IPS-11a (cell line): ENCODE measurements around the gene TES.
"Not testable (repeated sequence)": the region's sequence is repeated elsewhere in the genome, so short reads cannot be mapped to it uniquely, and the experiment has no call there.

Source experiments
- H3K4me3 ChIP-seq: one replicate; pipeline ENCODE4 v1.5.1; 2013; ENCODE audit warnings: low read depth, low read length, control low read depth

The TES gene

GRCh38 chr7:116241291-116241690 lies 31.0 kb downstream of the TES start:
- no peak overlapping the region for H3K4me3 ChIP-seq

GRCh38 chr7:116242178-116242577 lies 31.8 kb downstream of the TES start:
- H3K4me3 ChIP-seq: no peak overlapping the region

GRCh38 chr7:116242759-116243158 lies 32.4 kb downstream of the TES start:
- no peak overlapping the region for H3K4me3 ChIP-seq

DNA sequence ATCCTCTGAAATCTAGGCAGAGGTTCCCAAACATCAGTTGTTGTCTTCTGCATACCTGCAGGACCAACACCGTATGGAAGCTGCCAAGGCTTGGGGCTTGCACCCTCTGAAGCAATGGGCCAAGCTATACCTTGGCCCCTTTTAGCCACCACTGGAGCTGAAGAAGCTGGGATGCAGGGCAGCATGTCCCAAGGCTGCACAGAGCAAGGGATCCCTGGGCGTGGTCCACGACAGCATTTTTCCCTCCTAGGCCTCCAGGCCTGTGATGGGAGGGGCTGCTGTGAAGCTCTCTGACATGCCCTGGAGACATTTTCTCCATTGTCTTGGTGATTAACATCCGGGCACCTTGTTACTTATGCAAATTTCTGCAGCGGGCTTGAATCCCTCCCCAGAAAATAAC lies 34.5 kb downstream of the TES start:
- H3K4me3 ChIP-seq: not testable (repeated sequence)

DNA sequence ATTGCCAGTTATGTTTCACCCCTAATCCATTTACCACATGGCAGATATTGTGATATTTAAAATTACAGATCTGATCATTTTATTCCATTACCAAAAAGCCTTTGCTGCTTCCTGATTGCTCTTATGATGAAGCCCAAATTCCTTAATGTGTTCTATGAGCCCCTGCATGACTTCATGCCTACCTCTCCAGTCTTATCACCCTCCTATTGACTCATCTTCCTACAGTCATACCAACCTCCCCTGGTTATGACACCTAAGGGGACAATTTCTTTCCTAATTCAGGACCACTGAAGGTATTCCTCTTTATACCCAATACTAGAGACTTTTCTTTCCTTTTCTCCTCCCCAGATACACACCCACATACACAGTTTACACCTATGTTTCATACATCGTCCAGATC lies 36.0 kb downstream of the TES start:
- no peak overlapping the region for H3K4me3 ChIP-seq

DNA sequence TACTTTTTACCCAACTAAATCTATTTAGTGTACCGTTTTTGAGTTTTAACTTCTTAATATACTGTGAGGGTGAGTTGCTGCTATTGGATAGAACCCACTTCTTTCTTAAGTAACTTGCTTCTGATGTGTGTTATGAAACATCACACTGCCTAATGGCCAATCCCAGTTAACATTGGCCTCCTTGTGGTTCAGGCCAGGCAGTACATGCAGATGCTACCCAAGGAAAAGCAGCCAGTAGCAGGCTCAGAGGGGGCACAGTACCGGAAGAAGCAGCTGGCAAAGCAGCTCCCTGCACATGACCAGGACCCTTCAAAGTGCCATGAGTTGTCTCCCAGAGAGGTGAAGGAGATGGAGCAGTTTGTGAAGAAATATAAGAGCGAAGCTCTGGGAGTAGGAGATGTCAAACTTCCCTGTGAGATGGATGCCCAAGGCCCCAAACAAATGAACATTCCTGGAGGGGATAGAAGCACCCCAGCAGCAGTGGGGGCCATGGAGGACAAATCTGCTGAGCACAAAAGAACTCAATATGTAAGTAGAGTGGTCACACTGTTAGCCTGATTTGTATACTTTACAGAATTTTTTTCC lies 39.7 kb downstream of the TES start:
- H3K4me3 ChIP-seq: no peak overlapping the region

- no peak overlapping the region for H3K4me3 ChIP-seq
Observed at GRCh38 chr7:116251675-116252074, 41.3 kb downstream of the TES start.

GRCh38 chr7:116252249-116252648 lies 41.9 kb downstream of the TES start:
- no peak overlapping the region for H3K4me3 ChIP-seq

DNA sequence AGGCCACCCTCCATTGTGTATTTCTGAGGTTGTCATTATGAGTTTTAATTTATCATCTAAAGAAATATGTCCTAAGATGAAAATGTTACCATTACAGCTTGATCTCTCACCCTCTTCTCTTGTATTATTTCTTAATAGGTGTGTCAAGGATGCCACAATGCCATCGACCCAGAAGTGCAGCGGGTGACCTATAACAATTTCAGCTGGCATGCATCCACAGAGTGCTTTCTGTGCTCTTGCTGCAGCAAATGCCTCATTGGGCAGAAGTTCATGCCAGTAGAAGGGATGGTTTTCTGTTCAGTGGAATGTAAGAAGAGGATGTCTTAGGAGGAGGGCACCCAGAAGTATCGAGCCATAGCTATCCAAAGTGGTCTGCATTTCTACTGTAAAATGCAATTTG lies 46.8 kb downstream of the TES start:
- H3K4me3 ChIP-seq: no peak overlapping the region

GRCh38 chr7:116258734-116259133 lies 48.4 kb downstream of the TES start:
- no peak overlapping the region for H3K4me3 ChIP-seq

- H3K4me3 ChIP-seq: no peak overlapping the region
Observed at GRCh38 chr7:116259156-116259870, 49.0 kb downstream of the TES start.

- no peak overlapping the region for H3K4me3 ChIP-seq
Observed at GRCh38 chr7:116259871-116260440, 49.6 kb downstream of the TES start.

DNA sequence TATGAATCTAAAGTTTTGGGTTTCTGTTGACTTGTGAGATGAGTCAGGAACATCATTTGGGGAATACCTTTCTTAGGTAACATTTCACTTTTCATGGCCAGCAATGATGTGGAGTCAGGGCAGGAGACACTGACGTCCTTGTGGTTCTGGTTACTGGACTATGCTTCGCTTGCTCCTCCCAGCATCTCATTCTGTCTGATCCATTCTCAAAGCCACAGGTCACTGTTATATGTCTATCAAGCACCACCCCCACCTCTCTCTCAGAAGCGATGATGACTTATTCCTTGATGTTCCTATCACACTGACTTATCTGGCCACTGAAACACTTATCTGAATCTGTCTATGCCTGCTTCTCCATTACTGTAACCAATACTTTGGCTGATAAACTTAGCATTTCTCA lies 51.6 kb downstream of the TES start:
- H3K4me3 ChIP-seq: no peak overlapping the region

DNA sequence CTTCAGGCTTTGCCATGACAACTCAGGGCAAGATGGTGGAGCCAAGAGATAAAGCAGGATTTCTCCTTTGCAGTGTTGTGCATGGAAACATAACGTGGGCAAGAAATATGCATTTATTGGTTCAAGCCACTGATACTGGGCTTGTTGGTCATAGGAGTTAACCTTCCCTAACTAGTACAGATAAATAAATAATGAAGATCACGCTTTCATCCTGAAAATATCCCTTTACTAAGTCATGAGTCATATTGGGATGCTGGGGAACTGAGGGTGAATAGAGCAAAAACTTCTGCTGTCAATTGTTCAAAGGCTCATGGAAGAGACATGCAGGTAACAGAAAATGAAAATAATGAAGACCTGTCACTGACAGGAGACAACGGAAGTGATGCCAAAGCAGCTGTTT lies 55.5 kb downstream of the TES start:
- H3K4me3 ChIP-seq: no peak overlapping the region

GRCh38 chr7:116269466-116269865 lies 59.1 kb downstream of the TES start:
- H3K4me3 ChIP-seq: no peak overlapping the region

- no peak overlapping the region for H3K4me3 ChIP-seq
Observed at GRCh38 chr7:116271161-116271913, 61.0 kb downstream of the TES start.

- no peak overlapping the region for H3K4me3 ChIP-seq
Observed at GRCh38 chr7:116271963-116272886, 61.9 kb downstream of the TES start.

DNA sequence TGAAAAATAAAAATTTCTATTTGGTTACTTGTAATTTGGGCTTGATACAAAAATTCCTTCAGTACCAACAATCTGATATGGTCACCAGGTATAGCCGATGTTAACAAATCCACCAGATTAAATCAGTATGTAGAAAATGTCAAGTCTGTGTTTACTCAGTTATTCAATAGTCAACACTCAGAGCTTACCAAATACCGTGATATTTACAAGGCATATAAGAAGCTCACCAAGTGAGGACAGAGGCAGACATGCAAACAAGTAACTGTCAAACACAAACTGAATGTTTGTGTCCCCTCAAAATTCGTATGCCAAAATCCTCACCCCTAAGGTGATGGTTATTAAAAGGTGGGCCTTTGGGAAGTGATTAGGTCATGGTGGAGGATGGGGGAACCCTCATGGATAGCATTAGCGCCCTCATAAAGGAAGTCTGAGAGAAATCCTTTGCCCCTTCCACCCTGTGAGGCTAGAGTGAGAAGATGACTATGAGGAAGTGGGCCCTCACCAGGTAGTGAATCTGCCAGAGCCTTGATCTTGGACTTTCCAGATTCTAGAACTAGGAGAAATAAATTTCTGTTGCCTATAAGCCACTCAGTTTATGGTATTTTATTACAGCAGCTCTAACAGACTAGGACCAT lies 63.1 kb downstream of the TES start:
- no peak overlapping the region for H3K4me3 ChIP-seq

- no peak overlapping the region for H3K4me3 ChIP-seq
Observed at GRCh38 chr7:116273918-116274301, 63.6 kb downstream of the TES start.

DNA sequence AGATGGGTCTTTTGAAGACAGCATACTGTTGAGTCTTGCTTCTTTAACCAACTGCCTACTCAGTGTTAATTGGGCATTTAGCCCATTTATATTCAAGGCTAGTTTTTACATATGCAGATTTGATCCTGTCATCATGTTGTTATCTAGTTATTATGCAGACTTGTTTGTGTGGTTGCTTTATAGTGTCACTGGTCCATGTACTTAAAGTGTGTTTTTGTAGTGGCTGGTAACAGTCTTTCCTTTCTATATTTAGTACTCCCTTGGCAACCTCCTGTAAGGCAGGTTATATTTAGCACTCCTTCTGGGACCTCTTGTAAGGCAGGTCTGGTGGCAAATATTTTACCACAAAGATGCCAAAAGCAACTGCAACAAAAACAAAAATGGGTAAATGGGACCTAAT lies 66.7 kb downstream of the TES start:
- no peak overlapping the region for H3K4me3 ChIP-seq
